ENCODE results near the gene SNW1.

SNW1 gene

DNA sequence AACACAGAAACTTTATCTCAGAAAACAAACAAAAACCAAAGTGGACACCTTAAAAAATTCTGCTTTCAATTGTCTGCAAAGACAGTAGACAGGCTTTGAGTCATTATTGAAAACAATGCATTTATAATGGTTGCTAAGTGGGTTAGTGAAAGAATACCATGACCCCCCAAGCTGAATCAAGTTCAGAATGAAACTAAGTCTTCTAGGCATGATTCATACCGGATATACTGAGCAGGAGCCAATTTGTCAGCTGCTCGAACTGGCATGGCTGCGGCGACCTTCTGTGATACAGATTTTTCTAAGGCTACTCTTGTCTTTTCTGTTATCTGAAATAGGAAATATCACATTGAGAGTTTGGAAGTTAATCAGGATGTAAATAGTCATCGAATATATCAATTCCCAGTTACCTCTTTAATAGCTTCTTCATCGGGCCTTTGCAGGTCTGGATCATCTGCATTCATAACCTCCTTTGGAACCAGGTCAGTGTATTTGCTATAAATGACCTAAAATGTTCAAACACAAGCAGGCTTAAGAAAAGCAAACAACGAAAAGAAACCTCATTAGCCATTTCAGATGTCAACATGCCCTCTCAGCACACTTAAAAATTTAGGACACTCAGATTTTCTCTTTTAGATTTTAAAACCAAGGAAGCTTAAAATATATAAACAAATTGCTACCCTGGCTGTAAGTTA, 22.3 kb downstream of the SNW1 start:
- Histone ChIP-seq H3F3A (ENCODE audit: low read depth) (no peaks in the 10 kb centered on the region), H3K4me3 (ENCODE audit: low read length, poor library complexity, severe bottlenecking) (no peak overlapping the region), H3K36me3 (ENCODE audit: insufficient read depth, low read length) (peaks cover 78% of the 10 kb centered on the region; the same call in 1 of the 2 replicates), H2AFZ (ENCODE audit: low read length) (no peak overlapping the region), H4K20me1 (ENCODE audit: insufficient read depth, low read length, poor library complexity, severe bottlenecking) (peaks cover 13% of the 10 kb centered on the region), H3K79me2 (ENCODE audit: insufficient read depth, low read length) (no peaks in the 10 kb centered on the region), H3K4me1 (ENCODE audit: insufficient read depth, low read length, poor library complexity, severe bottlenecking) (no peaks in the 10 kb centered on the region), H3K27me3 (ENCODE audit: insufficient read depth, low read length, poor library complexity, severe bottlenecking) (no peaks in the 10 kb centered on the region), H3K9ac (ENCODE audit: low read depth, low read length, poor library complexity, severe bottlenecking) (no peak overlapping the region), H3K9me2 (replicated peaks; ENCODE audit: low read depth, low read length) (no peaks in the 10 kb centered on the region), H3K4me2 (ENCODE audit: low read depth, low read length, poor library complexity, severe bottlenecking) (no peak overlapping the region), H3K9me3 (ENCODE audit: insufficient read depth, low read depth, low read length) (no peaks in the 10 kb centered on the region)
- no peak for TF ChIP-seq EZH2phosphoT487 (IDR thresholded peaks at IDR 0.05; ENCODE audit: borderline replicate concordance)
- TF ChIP-seq, protein P1, sequence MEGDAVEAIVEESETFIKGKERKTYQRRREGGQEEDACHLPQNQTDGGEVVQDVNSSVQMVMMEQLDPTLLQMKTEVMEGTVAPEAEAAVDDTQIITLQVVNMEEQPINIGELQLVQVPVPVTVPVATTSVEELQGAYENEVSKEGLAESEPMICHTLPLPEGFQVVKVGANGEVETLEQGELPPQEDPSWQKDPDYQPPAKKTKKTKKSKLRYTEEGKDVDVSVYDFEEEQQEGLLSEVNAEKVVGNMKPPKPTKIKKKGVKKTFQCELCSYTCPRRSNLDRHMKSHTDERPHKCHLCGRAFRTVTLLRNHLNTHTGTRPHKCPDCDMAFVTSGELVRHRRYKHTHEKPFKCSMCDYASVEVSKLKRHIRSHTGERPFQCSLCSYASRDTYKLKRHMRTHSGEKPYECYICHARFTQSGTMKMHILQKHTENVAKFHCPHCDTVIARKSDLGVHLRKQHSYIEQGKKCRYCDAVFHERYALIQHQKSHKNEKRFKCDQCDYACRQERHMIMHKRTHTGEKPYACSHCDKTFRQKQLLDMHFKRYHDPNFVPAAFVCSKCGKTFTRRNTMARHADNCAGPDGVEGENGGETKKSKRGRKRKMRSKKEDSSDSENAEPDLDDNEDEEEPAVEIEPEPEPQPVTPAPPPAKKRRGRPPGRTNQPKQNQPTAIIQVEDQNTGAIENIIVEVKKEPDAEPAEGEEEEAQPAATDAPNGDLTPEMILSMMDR (conservative IDR thresholded peaks at IDR 0.05; ENCODE audit: low read length), result no peak

DNA sequence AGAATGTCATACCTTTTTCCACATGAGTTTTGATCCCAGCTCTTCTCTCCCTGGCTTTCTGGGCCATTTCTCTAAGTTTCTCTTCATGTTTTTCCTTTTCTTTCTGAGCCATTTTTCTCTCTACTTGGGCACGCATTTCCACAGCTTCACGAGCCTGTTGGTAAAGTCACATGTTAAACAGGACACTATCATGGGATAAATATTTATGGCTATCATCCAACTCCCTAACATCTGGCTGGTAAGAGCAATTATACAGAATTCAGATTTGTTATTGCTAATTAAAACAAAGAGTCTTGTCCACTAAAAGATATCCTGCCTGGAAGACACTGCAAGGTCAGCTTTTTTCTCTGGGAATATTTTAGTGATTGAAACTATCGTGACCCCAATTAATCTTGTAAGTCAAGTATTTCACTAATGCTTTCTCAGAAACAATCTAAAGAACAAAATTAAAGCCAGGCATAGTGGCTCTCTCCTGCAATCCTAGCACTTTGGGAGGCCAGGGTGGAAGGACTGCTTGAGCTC, 29.9 kb downstream of the SNW1 start:
- no peak overlapping the region for H3K9ac ChIP-seq (ENCODE audit: low read depth, low read length, poor library complexity, severe bottlenecking)
- H3K36me3 ChIP-seq (ENCODE audit: insufficient read depth, low read length), result peaks cover 99% of the 10 kb centered on the region
- no peaks in the 10 kb centered on the region for H3K4me1 ChIP-seq (ENCODE audit: insufficient read depth, low read length, poor library complexity, severe bottlenecking)
- no peaks in the 10 kb centered on the region for H3K9me3 ChIP-seq (ENCODE audit: insufficient read depth, low read depth, low read length)
- H2AFZ ChIP-seq (ENCODE audit: low read length), result no peak overlapping the region
- H3K4me3 ChIP-seq (ENCODE audit: low read length, poor library complexity, severe bottlenecking), result no peak overlapping the region
- no peaks in the 10 kb centered on the region for H4K20me1 ChIP-seq (ENCODE audit: insufficient read depth, low read length, poor library complexity, severe bottlenecking)
- no peaks in the 10 kb centered on the region for H3K9me2 ChIP-seq (replicated peaks; ENCODE audit: low read depth, low read length)
- H3K4me2 ChIP-seq (ENCODE audit: low read depth, low read length, poor library complexity, severe bottlenecking), result no peak overlapping the region
- H3K27me3 ChIP-seq (ENCODE audit: insufficient read depth, low read length, poor library complexity, severe bottlenecking), result no peaks in the 10 kb centered on the region
- H3F3A ChIP-seq (ENCODE audit: low read depth), result no peaks in the 10 kb centered on the region
- TF ChIP-seq, protein P1 (conservative IDR thresholded peaks at IDR 0.05; ENCODE audit: low read length), result no peak
- TF ChIP-seq EZH2phosphoT487 (IDR thresholded peaks at IDR 0.05; ENCODE audit: borderline replicate concordance), result no peak
- no peaks in the 10 kb centered on the region for H3K79me2 ChIP-seq (ENCODE audit: insufficient read depth, low read length)

DNA sequence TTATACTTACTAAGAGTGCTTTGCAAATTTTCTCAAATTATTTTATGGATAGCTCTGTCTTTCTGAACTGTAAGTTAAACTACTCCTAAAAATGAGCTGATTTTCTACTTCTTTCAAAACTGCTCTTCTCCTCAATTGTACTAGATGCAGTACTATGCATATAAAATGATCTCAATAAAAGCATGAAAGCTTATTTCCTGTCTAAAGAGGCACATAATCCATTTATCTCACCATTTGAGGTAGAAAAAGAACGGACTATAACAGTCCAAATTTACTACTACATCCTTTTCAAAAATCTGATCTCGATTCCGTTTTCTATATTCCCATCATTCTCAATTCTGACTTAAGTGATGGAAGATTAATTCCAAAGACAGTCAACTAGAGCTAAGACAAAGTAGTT, 38.7 kb downstream of the SNW1 start:
- TF ChIP-seq EZH2phosphoT487 (IDR thresholded peaks at IDR 0.05; ENCODE audit: borderline replicate concordance), result no peak
- TF ChIP-seq, protein P1 (conservative IDR thresholded peaks at IDR 0.05; ENCODE audit: low read length), result no peak

More for the DNA sequence above, 38.7 kb downstream of the SNW1 start:
- Histone ChIP-seq H3F3A (ENCODE audit: low read depth) (no peaks in the 10 kb centered on the region; the same call in 1 of the 2 replicates), H3K9me3 (ENCODE audit: insufficient read depth, low read depth, low read length) (no peaks in the 10 kb centered on the region), H3K27me3 (ENCODE audit: insufficient read depth, low read length, poor library complexity, severe bottlenecking) (no peaks in the 10 kb centered on the region), H2AFZ (ENCODE audit: low read length) (no peak overlapping the region), H3K79me2 (ENCODE audit: insufficient read depth, low read length) (0 out of 2 replicates have a peak, but pooled peaks cover 7% of the 10 kb centered on the region), H3K9ac (ENCODE audit: low read depth, low read length, poor library complexity, severe bottlenecking) (no peak overlapping the region), H4K20me1 (ENCODE audit: insufficient read depth, low read length, poor library complexity, severe bottlenecking) (no peaks in the 10 kb centered on the region), H3K36me3 (ENCODE audit: insufficient read depth, low read length) (peaks cover 97% of the 10 kb centered on the region), H3K9me2 (replicated peaks; ENCODE audit: low read depth, low read length) (no peaks in the 10 kb centered on the region), H3K4me3 (ENCODE audit: low read length, poor library complexity, severe bottlenecking) (no peak overlapping the region), H3K4me1 (ENCODE audit: insufficient read depth, low read length, poor library complexity, severe bottlenecking) (no peaks in the 10 kb centered on the region), H3K4me2 (ENCODE audit: low read depth, low read length, poor library complexity, severe bottlenecking) (no peak overlapping the region)
